Muscle of back (tissue), 11 donors: ENCODE data around the gene PRLH. TPM values are rescaled to one million over a fixed set of nuclear protein-coding genes. Genes with fewer than 3 reads are reported as not detected.
"Not testable (repeated sequence)": the region's sequence is repeated elsewhere in the genome, so short reads cannot be mapped to it uniquely, and the experiment has no call there.

Source experiments
- DNase-seq, 3 donors: peaks; one replicate each; pipeline versions ENCODE4 v3.0.0 to v3.0.0-alpha.2; 2013
- polyA plus RNA-seq, 10 donors: library from polyadenylated mRNA; unstranded; fragments of 120-200 nt; gene quantifications; one replicate each; pipeline ENCODE4 v1.2.1, GENCODE V29; 2013; ENCODE audit not compliant: insufficient read length in 10 of 10

The PRLH gene
- polyA plus RNA-seq, 10 donors = not detected

DNA sequence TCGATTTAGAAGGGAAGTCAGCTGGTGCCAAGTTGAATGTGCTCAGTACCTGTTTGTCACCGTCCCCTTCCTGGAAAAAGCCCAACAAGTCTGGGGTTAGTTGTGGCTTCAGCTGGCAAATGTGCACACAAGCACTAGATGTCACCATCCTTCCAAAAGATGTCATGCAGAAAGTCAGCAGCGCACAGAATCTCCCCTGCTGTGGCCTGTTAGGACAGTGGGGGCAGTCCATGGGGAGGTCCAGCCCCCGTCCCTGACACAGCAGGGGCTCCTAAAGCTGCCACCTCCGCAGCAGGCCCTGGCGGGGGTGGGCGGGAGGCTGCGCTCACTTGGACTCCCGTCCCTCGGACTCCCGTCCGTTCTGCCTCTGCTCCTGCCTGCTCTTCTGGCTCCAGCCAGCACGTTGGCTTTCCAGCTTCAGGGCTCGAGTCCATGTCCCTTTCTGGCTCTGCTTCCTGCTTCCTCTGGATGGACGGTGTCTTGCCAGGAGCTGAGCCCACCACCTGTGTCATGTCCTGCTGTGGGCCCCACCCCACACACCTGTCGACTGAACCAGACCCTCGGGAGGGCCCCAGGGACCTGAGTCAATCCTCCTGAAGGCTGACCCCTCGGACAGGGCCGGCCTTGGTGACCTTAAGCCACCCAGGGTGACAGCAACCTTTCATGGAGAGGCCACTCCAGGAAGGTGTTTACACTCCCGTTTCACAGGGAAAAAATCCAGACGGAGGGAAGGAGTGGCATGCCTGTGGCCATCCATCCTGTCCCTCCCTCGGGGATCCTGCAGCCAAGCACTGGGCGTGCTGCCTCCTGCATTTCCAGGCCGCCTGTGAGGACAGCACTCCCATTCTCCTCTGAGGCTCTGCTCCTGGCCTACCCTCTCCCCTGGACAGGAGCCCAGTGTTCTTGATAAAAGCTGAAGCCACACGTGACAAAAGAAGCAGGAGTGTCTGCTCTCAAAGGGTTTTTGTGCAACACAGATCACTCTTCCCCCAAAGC, 15.7 kb downstream of the PRLH start:
- DNase-seq = peak; percentile 70 to 92 (median 77)

DNA sequence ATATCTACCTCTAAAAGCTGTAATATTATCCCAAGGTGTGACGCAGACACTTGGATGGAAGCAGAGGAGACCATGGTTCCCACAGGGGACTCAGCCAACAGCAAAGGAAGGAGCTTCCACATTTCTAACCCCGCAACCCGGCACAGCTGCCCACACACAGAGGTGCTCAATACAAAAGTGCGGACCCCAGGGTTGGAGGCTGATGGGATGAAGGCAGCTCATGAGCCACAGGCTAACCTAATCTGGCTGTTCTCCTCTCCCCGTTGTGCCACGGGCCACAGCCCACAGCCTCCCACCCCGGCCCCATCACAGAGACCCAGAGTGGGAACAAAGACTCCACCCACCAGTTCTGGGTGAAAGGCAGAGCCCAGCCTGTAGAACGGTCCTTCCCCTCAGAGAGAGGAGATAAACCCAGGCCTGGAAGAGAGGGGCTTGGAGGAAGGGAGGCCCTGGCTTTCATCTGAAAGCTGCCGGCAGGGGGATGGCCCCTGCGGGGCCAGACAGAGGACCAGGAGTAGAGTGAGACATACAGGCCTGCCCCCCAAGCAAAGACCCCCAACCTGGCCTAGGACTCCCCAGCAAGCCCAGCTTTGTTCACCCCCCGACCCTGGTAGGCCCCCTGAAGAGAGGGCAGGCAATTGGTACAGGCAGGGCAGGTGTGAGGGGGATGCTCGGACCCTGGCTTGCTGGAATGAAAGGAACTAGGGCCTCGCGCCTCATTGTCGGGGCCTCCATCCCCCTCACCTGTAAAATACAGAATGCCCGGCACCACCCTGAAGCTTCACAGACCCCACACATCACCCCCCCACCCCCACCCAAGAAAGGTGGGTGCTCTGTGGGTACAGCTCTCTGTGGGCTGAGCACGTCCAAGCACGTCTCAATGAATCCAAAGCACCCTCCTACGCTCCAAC, 17.3 kb downstream of the PRLH start:
- DNase-seq = no peak

DNA sequence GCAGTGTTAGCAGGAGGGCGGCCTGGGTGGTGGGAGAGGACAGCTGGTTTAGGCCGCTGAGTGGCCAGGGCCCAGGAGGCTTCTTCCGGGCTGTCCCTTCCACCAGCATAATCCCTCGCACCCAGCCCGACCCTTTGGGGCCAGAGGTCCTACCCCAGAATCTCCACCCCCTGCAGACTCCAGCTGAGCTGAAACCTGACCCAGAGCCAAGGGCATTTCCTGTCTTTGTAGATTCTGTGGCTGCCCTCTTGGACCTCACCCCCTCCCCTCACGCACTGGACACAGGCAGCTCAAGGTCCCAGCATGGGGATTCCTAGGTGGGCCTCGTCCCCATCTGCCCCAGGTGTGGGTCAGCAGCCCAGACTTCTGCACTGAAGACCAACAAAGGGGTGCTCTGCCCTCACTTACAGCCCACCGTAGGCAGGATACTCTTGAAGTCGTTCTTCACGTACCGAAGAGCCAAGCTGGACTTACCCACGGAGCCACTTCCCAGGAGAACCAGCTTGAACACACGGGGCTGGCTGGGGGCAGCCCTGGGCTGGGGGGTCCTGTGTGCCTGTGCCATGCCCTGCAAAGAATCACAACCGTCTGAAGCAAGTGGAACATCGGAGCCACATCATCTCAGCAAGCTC, 19.3 kb downstream of the PRLH start:
- DNase-seq = no peak

DNA sequence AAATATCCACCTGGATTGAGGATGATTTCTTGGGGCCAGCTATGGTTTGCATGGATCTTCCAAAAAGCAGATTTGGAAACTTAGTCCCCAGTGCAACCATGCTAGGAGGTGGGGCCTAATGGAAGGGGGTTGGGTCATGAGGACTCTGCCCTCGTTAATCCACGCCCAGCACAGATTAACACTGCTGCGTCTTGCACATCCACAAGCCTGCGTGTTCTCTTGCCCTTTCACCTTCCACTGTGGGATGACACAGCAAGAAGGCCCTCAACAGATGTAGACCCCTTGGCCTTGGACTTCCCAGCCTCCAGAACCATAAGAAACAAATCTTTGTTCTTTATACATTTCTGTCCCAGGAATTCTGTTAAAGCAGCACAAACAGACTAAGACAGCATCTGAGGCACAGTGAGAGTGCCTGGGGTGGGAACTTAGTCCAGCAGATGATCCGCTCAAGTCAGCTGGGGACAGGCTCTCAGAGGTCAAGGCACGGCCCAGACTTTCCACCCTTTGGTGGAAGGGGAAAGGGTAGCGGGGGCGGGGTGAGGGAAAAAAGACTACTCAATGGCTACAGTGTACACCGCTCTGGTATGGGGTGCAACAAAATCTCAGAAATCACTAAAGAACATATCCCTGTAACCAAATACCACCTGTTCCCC, 21.8 kb downstream of the PRLH start:
- no peak for DNase-seq

DNA sequence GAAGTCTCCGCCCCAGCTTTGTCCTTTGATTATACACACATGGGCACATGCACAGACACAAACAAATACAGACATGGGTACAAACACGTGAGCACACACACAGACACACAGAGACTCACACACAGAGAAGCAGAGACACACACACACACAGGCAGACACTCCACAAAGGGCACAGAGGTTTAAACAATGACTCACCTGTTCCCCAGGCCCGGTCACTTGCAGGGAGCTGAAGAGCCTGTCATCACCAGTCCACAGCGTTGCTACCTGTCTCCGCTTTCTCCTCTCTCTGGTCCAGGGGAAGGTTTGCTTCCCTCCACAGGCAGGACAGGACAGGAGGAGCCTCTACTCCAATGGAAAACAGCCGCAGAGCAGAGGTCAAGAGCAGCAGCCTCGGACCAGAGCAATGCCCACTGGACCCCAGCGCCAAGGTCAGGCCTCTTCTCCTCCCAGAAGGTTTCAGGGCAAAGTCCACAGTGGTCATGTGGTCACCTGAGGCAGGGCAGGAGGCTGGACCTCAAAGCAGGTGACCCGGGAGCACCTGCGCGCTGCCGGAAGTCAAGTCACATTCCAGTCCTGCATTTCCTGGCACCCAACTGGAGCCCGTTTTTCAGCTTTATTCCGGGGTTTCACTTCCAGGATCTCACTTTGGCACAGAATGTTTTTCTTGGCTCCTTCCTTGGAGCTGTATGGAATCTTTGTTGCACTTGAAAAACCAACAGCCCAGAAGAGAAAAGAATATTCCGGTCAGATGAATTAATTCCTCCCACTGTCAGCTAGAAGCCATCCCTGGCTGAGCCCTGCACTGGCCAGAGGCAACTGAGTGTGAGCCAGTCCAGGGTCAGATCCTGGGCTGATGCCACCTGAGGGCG, 24.1 kb downstream of the PRLH start, which contains the start of gene RAB17:
RAB17 (minus strand) TSS at position 463 of the 869 bp plus-strand sequence. CDS start 4,580 bp downstream, outside the sequence.
- DNase-seq = no peak

DNA sequence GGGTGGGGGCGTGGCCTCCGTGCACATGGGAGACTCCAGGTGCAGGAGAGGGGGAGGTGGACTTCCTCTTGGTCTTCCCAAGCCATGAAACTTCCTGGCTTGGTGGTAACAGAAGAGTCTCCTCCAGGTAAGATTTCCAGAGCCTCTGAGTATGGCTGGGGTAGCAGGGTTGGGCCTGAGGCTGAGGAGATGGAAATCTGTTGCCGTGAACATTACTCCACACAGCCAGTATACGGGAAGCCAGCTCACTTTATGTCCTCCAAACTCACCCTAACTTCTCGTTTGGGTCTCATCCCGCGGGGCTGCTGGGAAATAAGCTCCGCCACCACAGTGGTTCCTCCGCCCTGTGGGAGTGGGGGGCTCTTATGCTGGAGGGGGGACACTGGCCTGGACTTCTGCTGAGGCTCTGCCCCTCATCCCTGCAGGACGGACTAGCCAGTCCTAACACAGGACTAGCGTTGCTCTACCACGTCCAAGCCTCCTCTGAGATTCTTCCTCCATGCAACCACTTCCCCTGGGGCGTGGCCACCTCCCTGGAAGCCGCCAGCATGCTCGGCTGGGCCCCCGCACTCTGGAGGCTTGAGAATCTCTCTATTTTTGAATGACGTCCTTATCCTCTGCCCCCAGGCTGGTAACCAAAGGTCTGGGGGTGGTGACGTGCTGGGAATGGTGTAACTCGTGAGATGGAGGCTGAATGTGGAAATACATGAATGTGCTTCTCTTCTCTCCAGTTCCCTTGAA, 24.9 kb downstream of the PRLH start:
- DNase-seq = no peak

DNA sequence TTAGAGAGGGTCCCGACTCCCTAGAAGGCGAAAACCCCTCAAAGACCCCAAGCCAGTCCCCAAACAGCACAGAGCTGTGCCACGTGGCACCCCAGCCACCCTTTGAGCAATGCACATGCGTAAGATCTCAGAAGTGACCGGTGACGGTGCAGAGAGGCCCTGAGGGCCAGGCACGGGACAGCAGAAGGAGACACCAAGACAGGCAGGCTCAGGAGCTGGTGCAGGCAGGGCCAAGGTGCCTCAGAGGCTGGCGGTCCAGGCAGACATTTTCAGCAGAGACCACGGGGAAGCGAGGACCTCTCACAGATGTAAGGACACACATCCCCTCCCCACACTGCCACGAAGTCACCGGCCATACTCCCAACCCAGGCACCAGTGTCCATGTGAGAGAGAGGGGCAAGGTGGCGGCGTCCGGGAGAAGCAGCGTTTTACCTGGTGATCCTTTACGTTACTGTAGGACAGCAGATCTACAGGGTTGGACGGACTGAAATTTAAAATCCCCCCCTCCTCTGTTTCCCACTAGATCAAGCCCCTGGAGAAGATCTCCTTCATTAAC, 26.1 kb downstream of the PRLH start:
- no peak for DNase-seq

DNA sequence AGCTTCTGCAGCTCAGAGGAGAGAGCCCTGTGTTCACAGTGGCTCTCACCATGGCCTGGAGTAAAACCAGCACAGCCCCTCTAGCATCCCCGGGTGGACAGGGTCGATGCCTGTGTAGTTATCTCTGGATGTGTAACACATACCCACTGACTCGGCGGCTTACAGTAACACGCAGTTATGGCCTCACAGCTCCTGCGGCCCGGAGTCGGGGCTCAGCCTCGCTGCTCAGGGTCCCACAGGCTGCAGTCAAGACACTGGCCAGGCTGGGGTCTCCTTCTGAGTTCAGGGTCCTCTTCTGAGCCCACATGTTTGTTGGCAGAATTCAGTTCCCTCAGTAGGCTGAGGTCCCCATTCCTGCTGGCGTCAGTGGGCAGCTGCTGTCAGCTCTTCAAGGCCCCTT, 26.7 kb downstream of the PRLH start:
- no peak for DNase-seq

DNA sequence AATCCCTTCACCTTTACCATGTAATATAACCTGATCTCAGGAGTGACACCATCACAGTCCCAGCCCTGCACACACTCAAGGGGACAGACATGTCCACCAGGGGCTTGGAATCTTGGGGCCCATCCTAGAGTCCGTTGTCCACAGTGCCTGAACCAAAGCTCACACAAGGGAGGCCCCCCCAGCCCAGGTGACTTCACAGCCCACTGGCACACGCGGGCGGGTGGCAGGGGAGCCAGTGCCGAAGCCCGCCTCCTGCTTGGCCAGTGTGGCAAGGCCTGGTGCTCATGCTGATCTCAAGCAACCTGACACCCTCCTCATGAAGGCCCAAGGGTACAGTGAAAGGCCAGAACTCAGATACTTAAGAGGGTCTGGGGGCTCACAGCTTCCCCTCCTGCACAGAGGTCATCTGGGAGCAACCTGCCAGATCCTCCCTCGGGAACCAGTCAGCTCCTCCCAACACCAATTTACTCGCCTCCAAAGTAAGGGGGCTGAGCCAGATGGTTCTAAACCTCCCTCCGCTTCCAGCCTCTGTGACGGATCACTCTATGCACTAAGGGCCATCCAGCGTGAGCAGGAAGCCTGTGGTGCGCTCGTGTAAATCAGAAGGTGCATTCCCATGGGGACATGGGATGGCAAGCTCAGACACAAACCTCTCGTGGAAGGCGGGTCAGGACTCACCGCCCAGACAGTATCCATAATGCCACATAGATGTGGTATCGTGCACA, 27.4 kb downstream of the PRLH start:
- DNase-seq = no peak

DNA sequence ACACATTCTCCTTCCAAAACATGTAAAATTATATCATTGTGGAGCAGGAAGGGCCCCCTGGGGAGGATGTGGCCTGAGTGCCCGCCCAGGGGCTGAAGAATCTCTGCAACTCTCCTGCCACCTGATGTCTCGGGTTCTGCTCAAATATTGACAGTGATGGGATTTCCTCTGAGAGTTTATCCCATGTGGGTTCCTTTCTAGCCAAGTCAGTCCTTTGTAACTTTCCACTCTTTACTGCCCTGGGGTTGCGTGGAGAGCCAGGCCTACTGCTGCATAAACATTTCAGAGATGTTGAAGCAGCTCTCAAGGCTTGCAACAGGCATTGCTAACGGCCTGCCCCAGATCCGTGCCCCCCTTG, 28.1 kb downstream of the PRLH start:
- DNase-seq = no peak

DNA sequence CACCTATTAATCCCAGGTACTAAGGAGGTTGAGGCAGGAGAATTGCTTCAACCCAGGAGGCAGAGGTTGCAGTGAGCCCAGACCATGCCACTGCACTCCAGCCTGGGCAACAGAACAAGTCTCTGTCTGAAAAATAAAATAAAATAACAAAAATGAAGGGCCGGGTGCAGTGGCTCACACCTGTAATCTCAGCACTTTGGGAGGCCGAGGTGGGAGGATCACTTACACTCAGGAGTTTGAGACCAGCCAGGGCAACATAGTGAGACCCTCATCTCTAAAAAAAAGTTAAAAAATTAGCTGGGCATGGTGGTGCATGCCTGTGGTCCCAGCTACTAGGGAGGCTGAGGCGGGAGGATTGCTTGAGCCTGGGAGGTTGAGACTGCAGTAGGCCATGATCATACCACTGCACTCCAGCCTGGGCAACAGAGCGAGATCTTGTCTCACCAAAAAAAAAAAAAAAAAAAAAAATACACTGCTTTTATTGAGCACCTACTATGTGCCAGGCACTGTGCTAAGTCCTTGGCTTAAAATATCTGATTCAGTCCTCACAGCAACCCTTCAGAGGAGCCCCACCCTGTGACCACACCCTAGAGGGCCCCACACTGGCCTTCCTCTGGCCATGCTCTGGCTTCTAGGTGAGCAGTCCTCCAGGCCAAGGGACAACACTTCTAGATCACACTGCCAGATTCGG, 29.6 kb downstream of the PRLH start:
- DNase-seq = not testable (repeated sequence)

DNA sequence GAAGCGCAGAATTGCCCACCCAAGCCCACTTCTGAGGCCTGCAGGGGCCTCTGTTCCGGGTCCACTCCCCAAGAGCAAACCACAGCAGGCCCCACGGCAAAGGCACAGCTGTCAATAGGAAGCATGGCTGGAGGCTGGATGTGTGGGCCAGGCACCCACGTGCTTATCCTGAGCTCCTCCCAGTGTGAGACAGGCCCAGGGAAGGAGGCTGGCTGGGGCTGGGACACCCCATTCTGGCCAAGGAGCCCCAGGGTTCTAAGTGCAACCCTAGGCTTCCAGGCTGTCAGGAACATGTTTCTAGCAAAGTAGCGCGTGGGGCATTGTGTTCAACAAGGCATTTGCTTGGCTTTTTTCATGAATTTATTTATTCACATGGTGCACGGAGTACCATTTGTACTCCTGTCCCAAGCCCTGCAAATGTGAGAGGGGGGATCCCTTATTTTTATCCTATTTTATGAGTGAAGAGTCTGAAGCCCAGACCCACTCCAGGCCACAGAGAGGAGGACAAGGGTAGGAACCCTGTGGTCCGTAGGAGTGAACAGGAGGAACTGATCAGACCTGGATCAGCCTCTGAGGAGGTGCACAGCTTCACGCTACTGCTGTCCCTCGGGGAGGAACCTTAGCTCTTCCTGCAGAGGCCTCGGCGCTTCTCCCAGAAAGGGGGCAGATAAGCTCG, 30.3 kb downstream of the PRLH start:
- no peak for DNase-seq

DNA sequence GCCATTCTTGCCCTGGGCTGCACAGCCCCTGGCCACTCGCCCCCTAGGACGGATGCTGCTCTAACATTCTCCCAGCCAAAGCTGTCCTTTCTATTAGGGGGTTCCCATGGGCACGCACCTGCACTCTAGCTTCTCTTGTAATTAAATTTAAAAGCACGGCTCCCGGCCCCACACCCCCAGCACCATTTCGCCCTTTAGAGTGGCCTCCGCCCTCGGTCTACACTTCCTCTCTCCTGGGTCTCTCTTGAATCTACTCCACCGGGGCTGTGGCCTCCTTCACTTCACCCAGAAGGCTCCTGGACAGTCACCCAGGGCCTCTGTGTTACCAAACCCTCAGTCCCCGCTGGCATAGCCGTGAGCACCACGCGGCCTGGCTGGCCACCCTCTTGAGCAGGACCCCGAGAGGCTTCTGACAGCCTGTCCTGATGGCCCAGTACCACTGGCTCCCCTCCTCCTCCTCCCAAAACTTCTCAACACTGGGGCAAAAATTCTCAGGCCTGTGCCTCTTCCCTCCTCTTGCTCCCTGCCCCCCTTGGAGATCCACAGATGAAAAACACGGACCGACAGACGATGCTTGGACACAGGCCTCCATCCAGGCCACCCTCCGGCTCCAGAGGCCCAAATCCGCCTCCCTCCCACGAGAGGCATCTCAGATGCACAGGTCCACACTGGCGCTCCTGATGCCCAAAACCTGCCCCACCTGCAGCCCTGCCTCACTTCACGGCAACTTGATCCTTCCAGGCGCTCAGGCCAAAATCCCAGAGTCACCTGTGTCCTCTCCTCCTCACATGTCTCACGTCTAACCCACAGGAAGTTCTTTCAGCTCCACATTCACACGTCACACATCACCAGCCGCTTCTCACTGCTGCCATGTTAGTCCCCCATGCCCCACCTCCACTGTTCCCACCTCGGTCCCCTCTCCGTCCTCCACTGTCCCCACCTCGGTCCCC, 31.1 kb downstream of the PRLH start:
- DNase-seq = no peak

DNA sequence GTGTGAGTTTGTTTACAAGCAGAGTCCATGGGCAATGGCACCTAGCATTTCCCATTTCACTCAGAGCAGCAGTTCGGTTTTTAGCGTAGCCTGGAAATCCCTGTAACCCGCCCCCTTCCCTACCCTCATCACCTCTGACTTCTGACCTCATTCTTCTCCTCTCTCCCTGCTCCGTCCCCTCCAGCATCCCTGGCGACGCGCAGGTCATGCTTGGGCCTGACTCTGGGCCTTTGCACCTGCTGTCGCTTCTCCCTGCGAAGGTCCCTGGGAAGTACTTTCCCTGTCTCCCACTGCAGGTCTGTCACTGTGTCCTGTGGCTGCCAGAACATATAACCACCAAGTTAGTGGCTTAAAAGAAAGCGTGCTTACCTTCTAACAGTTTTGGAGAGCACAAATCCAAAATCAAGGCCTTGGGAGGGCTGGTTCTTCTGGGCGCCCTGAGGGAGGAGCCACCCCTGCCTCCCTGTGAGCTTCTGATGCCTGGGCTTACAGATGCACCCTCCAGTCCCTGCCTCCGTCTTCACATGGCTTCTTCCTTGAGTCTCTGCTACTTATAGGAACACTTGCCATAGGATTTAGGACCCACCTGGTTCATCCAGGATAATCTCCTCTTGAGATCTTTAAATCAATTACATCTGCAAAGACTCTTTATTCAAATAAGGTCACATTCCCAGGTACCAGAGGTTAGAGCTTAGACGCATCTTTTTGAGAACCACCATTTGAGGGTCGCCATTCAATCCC, 32.3 kb downstream of the PRLH start:
- DNase-seq = no peak

DNA sequence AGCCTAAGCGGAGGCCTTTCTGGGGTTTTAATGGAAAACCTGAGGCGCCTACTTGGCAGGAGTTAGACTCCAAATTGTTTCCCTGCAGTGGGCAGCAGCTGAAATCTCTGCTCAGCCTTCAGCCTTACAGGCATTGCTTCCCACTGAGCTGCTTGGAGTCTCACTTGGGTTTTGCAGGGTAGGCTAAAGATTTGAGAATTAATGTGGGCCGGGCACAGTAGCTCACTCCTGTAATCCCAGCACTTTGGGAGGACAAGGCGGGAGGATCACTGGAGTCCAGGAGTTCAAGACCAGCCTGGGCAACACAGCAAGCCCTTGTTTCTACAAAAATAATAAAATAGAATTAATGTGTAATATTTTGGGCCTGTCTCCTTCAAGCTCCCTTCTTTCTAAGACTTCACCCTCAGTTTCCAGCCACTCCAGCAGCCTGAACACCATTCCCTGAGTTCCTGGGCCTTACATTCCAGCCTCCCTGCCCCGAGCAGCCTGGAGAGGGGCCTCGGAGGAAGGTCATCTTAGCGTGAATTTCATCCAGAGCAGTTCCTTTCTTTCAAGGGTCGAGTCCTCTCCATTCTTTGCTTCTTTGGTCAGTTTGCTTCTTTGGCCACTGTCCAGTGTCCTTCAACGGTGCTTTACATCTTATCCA, 33.2 kb downstream of the PRLH start:
- no peak for DNase-seq
